SK-N-SH (cell line): Measurements from ENCODE around the gene SMOC1. TPM values are rescaled to one million over a fixed set of nuclear protein-coding genes. Genes with fewer than 3 reads are reported as not detected.

ENCODE experiments used
- CTCF ChIA-PET: fragments of 300-600, 350-600 bp; formaldehyde crosslinking; extraction: SDS; loops from one replicate; lab custom pipeline; 2021; lab: Yijun Ruan, JAX
- POLR2A ChIA-PET: fragments of 350-600 bp; sonication (Branson Sonifier 250); formaldehyde crosslinking; extraction: SDS; loops from one replicate; lab custom pipeline; 2020; ENCODE audit warnings: antibody characterized with exemption, inconsistent platforms; lab: Yijun Ruan, JAX
- DNase-seq: peaks from one replicate; pipeline ENCODE4 v3.0.0; 2012
- H2AFZ ChIP-seq: fragments of 200-600 bp; sonication (generic); 2 replicates; pipeline ENCODE4 v1.8.1; 2016; ENCODE audit warnings: antibody characterized with exemption, mild to moderate bottlenecking, low read depth
- H3F3A ChIP-seq: fragments of 200-600 bp; sonication (generic); replicated peaks from 2 replicates; pipeline ENCODE3; 2016; ENCODE audit warnings: antibody characterized with exemption, mild to moderate bottlenecking; ENCODE audit not compliant: insufficient read depth
- H3K27ac ChIP-seq, 2 experiments: fragments of 200-500 bp in 1 of 2; fragments of 200-600 bp in 1 of 2; sonication (Bioruptor generic) in 1 of 2; sonication (generic), shearing (Covaris generic) in 1 of 2; 2 replicates each; pipeline versions ENCODE4 v1.5.1 to v1.6.1; 2014 to 2016; ENCODE audit warnings: low read depth in 2 of 2, inconsistent platforms in 1 of 2, low read length in 1 of 2, mild to moderate bottlenecking in 1 of 2, mixed read lengths in 1 of 2
- H3K27me3 ChIP-seq: fragments of 200-600 bp; sonication (generic), shearing (Covaris generic); 2 replicates; pipeline ENCODE4 v1.6.1; 2016; ENCODE audit warnings: mixed run types; ENCODE audit not compliant: insufficient read depth
- H3K36me3 ChIP-seq, 2 experiments: fragments of 200-500 bp in 1 of 2; fragments of 200-600 bp in 1 of 2; sonication (Bioruptor generic) in 1 of 2; sonication (generic) in 1 of 2; replicated peaks in 1 of 2; 2 replicates each; pipeline versions ENCODE3 to v1.5.1; 2014 to 2016; ENCODE audit warnings: low read length in 1 of 2, mild to moderate bottlenecking in 1 of 2; ENCODE audit not compliant: insufficient read depth in 2 of 2, control insufficient read depth in 1 of 2
- H3K4me1 ChIP-seq, 2 experiments: fragments of 200-500 bp in 1 of 2; fragments of 200-600 bp in 1 of 2; sonication (Bioruptor generic) in 1 of 2; sonication (generic), shearing (Covaris generic) in 1 of 2; 2 replicates each; pipeline versions ENCODE4 v1.5.1 to v1.6.1; 2014 to 2016; ENCODE audit warnings: low read depth in 1 of 2, low read length in 1 of 2, mixed run types in 1 of 2; ENCODE audit not compliant: insufficient read depth in 2 of 2, control insufficient read depth in 1 of 2
- H3K4me2 ChIP-seq: fragments of 200-600 bp; sonication (generic), shearing (Covaris generic); 2 replicates; pipeline ENCODE4 v1.6.1; 2017; ENCODE audit warnings: mixed run types
- H3K4me3 ChIP-seq, 2 experiments: fragments of 200-500 bp in 1 of 2; fragments of 200-600 bp in 1 of 2; sonication (Bioruptor generic) in 1 of 2; sonication (generic), shearing (Covaris generic) in 1 of 2; 2 replicates each; pipeline versions ENCODE4 v1.5.1 to v1.8.1; 2014 to 2016; ENCODE audit warnings: low read depth in 2 of 2, inconsistent platforms in 1 of 2, low read length in 1 of 2, mild to moderate bottlenecking in 1 of 2, mixed read lengths in 1 of 2, moderate library complexity in 1 of 2
- H3K79me2 ChIP-seq: fragments of 200-600 bp; sonication (generic); 2 replicates; pipeline ENCODE4 v1.8.1; 2017; ENCODE audit warnings: mild to moderate bottlenecking; ENCODE audit not compliant: insufficient read depth
- H3K9ac ChIP-seq: fragments of 200-600 bp; sonication (generic); 2 replicates; pipeline ENCODE4 v1.6.1; 2017; ENCODE audit warnings: mixed run types
- H3K9me2 ChIP-seq: fragments of 200-600 bp; sonication (generic); 2 replicates; pipeline ENCODE4 v1.6.1; 2017; ENCODE audit warnings: mixed run types
- H3K9me3 ChIP-seq: fragments of 200-600 bp; sonication (generic); 2 replicates; pipeline ENCODE4 v1.6.1; 2017; ENCODE audit warnings: mixed run types, mild to moderate bottlenecking, moderate library complexity
- H4K20me1 ChIP-seq: fragments of 200-600 bp; sonication (generic); 2 replicates; pipeline ENCODE4 v1.6.1; 2017; ENCODE audit warnings: mild to moderate bottlenecking, mixed run types; ENCODE audit not compliant: insufficient read depth
- CHD2 ChIP-seq: fragments of 150-350 bp; IDR thresholded peaks from 2 replicates; pipeline ENCODE4 v1.6.1; 2018; ENCODE audit warnings: low read length; ENCODE audit not compliant: partially characterized antibody
- EZH2phosphoT487 ChIP-seq: fragments of 200-600 bp; sonication (generic); IDR thresholded peaks from 2 replicates; pipeline ENCODE4 v1.6.1; 2017; ENCODE audit warnings: low read depth, mixed run types, mild to moderate bottlenecking, antibody characterized with exemption, moderate library complexity, borderline replicate concordance
- FOXJ3 ChIP-seq: sonication (generic); formaldehyde crosslinking; IDR thresholded peaks from 2 replicates; pipeline ENCODE4 v1.5.1; 2020; ENCODE audit warnings: mild to moderate bottlenecking, missing genetic modification reagents
- GABPA ChIP-seq: IDR thresholded peaks from 2 replicates; pipeline ENCODE4 v1.4.0; 2012; ENCODE audit warnings: low read depth, mild to moderate bottlenecking
- GATA2 ChIP-seq: sonication (generic); formaldehyde crosslinking; IDR thresholded peaks from 2 replicates; pipeline ENCODE4 v1.5.0; 2020; ENCODE audit warnings: mild to moderate bottlenecking, missing genetic modification reagents
- JUND ChIP-seq: IDR thresholded peaks from 2 replicates; pipeline ENCODE4 v1.4.0; 2012
- MXI1 ChIP-seq: IDR thresholded peaks from 2 replicates; pipeline ENCODE4 v1.6.1; 2012; ENCODE audit warnings: mild to moderate bottlenecking, low read depth, low read length, improper control_type of control experiment
- NRF1 ChIP-seq: IDR thresholded peaks from 2 replicates; pipeline ENCODE4 v1.6.1; 2012; ENCODE audit warnings: low read depth, mild to moderate bottlenecking, low read length
- RCOR1 ChIP-seq: fragments of 150-350 bp; IDR thresholded peaks from 2 replicates; pipeline ENCODE4 v1.6.1; 2017; ENCODE audit warnings: antibody characterized with exemption, low read length
- RXRA ChIP-seq: IDR thresholded peaks from 2 replicates; pipeline ENCODE4 v1.4.0; 2012; ENCODE audit warnings: low read depth, mild to moderate bottlenecking, borderline replicate concordance
- SIN3A ChIP-seq: IDR thresholded peaks from 2 replicates; pipeline ENCODE4 v1.6.1; 2012; ENCODE audit warnings: low read depth, mild to moderate bottlenecking, low read length, moderate library complexity, borderline replicate concordance
- TCF12 ChIP-seq: IDR thresholded peaks from 2 replicates; pipeline ENCODE4 v1.4.0; 2012
- TEAD4 ChIP-seq: IDR thresholded peaks from 2 replicates; pipeline ENCODE4 v1.4.0; 2012; ENCODE audit warnings: mild to moderate bottlenecking, borderline replicate concordance; ENCODE audit not compliant: insufficient read depth
- USF1 ChIP-seq: IDR thresholded peaks from 2 replicates; pipeline ENCODE4 v1.4.0; 2012; ENCODE audit warnings: low read depth, borderline replicate concordance
- YY1 ChIP-seq: IDR thresholded peaks from 2 replicates; pipeline ENCODE4 v1.4.0; 2012; ENCODE audit warnings: low read depth, mild to moderate bottlenecking
- WGBS: methylation state at CpG from one replicate; pipeline ENCODE4 v1.1.6; 2017; ENCODE audit warnings: low lambda C conversion rate; 5-methylcytosine and 5-hydroxymethylcytosine counted together
- polyA plus RNA-seq, 3 experiments: library from polyadenylated mRNA; depleted of rRNA; stranded (reverse); fragments of >200 nt; gene quantifications; 2 replicates each; pipeline ENCODE4 v1.2.3, GENCODE V29; 2012
- TF ChIP-seq, protein P1 (sequence below): IDR thresholded peaks from 2 replicates; pipeline ENCODE4 v1.6.1; 2012; ENCODE audit warnings: mild to moderate bottlenecking, low read depth, low read length, moderate library complexity
- TF ChIP-seq, protein P2 (sequence below): fragments of 150-350 bp; IDR thresholded peaks from 2 replicates; pipeline ENCODE4 v1.6.1; 2017; ENCODE audit warnings: antibody characterized with exemption, low read length, low read depth, borderline replicate concordance

Gene SMOC1
- polyA plus RNA-seq, 1 of the 3 experiments (the other 2 are of a cell fraction), result not detected

DNA sequence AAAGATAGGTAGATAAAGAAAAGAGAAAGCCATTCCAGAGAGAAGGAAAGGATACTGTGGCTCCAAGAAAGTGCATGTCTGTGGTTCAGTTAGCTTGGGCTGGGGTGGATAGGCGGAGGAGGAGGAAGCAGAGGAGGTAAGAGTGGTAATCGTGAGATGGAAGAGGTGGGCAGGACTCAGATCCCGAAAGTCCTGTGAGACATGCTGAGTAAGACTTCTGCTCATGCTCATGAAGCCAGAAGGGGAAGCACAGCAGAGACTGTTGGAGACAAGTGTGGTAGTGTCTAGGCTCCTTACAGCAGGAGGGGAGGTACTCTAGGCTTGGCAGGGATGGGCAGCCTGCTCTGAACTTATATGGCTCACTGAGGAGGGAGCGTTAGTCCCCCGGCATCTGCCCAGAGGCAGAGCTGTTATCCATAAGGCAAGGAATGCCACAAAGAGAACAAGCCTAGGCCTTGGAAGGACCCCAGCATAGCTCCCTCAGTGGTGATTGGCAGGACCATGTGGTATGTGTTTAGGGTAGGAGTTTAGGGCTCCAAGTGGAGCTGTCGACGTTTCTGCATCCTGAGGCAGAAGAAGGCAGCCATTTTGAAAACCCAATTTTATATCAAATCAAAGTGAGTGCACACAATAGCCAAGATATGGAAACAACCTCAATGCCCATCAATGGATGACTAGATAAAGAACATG is 135.3 kb downstream of the SMOC1 start:
- ChIA-PET CTCF (interaction anchor here (0.7 to 6.3 kb wide), 14 partner anchors 13 to 196 kb away, joined by 3 to 45 read pairs (median 6); partner anchors contain the start of gene SMOC1), POLR2A (no interaction called here)
- Histone ChIP-seq H3K4me1 (peaks cover 0 to 12% of the 10 kb centered on the region in 2 experiments; a peak in 1 of 4 replicates), H3K27ac (no peak overlapping the region), H3K9ac (no peak overlapping the region), H4K20me1 (no peaks in the 10 kb centered on the region), H3K9me2 (no peaks in the 10 kb centered on the region), H3F3A (no peaks in the 10 kb centered on the region), H3K79me2 (no peaks in the 10 kb centered on the region), H3K27me3 (no peaks in the 10 kb centered on the region; the same call in 1 of the 2 replicates), H2AFZ (no peak overlapping the region), H3K4me2 (no peak overlapping the region), H3K4me3 (no peak overlapping the region), H3K36me3 (no peaks in the 10 kb centered on the region), H3K9me3 (no peaks in the 10 kb centered on the region)
- no peak for TF ChIP-seq NRF1
- TF ChIP-seq, protein P1, sequence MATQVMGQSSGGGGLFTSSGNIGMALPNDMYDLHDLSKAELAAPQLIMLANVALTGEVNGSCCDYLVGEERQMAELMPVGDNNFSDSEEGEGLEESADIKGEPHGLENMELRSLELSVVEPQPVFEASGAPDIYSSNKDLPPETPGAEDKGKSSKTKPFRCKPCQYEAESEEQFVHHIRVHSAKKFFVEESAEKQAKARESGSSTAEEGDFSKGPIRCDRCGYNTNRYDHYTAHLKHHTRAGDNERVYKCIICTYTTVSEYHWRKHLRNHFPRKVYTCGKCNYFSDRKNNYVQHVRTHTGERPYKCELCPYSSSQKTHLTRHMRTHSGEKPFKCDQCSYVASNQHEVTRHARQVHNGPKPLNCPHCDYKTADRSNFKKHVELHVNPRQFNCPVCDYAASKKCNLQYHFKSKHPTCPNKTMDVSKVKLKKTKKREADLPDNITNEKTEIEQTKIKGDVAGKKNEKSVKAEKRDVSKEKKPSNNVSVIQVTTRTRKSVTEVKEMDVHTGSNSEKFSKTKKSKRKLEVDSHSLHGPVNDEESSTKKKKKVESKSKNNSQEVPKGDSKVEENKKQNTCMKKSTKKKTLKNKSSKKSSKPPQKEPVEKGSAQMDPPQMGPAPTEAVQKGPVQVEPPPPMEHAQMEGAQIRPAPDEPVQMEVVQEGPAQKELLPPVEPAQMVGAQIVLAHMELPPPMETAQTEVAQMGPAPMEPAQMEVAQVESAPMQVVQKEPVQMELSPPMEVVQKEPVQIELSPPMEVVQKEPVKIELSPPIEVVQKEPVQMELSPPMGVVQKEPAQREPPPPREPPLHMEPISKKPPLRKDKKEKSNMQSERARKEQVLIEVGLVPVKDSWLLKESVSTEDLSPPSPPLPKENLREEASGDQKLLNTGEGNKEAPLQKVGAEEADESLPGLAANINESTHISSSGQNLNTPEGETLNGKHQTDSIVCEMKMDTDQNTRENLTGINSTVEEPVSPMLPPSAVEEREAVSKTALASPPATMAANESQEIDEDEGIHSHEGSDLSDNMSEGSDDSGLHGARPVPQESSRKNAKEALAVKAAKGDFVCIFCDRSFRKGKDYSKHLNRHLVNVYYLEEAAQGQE, result no peak
- no peak for TF ChIP-seq JUND
- TF ChIP-seq SIN3A, result no peak
- no peak for TF ChIP-seq MXI1
- TF ChIP-seq GATA2 (CRISPR knock-in tag), result no peak
- TF ChIP-seq RCOR1, result no peak
- TF ChIP-seq RXRA, result no peak
- no peak for TF ChIP-seq TCF12
- TF ChIP-seq YY1, result no peak
- no peak for TF ChIP-seq TEAD4
- TF ChIP-seq CHD2, result no peak
- TF ChIP-seq, protein P2, sequence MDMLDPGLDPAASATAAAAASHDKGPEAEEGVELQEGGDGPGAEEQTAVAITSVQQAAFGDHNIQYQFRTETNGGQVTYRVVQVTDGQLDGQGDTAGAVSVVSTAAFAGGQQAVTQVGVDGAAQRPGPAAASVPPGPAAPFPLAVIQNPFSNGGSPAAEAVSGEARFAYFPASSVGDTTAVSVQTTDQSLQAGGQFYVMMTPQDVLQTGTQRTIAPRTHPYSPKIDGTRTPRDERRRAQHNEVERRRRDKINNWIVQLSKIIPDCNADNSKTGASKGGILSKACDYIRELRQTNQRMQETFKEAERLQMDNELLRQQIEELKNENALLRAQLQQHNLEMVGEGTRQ, result no peak
- no peak for TF ChIP-seq FOXJ3 (CRISPR knock-in tag)
- TF ChIP-seq USF1, result no peak
- TF ChIP-seq EZH2phosphoT487, result no peak
- no peak for TF ChIP-seq GABPA
- DNase-seq, result no peak
- 39% methylated on average over 7 of the region's 7 CpGs for WGBS
